ENCODE data around the gene PHC2. TPM values are rescaled to one million over a fixed set of nuclear protein-coding genes. Genes with fewer than 3 reads are reported as not detected.

PHC2 gene
- total RNA-seq, 4 donors from 2014 or later: 70.2 to 114 (median 77.2) TPM

DNA sequence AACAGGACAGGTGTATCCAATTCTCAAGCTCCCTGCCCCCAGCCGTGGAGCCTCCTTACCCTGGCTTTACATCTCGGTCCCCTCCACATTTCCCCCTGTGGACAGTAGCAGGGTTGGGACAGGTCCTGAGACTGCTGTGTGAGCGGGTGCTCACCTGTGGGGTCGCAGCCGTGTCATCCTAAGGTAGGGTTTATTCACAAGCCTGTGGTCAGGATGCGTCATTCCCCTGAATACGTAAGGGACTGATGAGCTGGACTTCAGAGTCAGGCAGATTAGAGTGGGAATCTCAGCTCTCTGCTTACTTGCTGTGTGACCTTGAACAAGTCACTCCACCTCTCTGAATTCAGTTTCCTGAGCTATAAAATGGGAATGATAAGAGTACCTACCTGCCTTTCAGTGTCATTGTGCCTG is 156.9 kb downstream of the PHC2 start:
- 79 to 84% methylated on average over 7 of the region's 7 CpGs for WGBS, 2 donors
- no peak overlapping the region for H3K4me3 ChIP-seq (ENCODE audit: low read depth, poor library complexity, severe bottlenecking)
- intact Hi-C loops (cut with DNase I; ENCODE audit: low total_unique reads): no loop called here
- peak in 1 of 2 donors; percentile 84 for DNase-seq (ENCODE audit: low spot score in 2 of 2)
- TF ChIP-seq POLR2A (IDR thresholded peaks at IDR 0.05) (no peak), CTCF (IDR thresholded peaks at IDR 0.05) (no peak)

MicroRNAs within 50 kb of the gene (microRNA counts, 767-probe panel; counts per million panel counts)
- 0 to 358 counts per million in 2 donors for microRNA hsa-miR-3605-5p

Small RNA genes within 50 kb of the gene (microRNA-seq; reads per million reads assigned to microRNA genes)
- gene MIR3605 (ENCODE audit: borderline number of aligned reads in 1 of 2, borderline replicate concordance in 2 of 2): 35.3 to 45.3 reads per million in 2 donors

Other genes with a start within 250 kb of the PHC2 start
- 10 to 100 TPM; 25.8 to 32.0 (median 29.9) TPM for gene TRIM62, start 249.1 kb downstream of the PHC2 start, total RNA-seq
- gene ZNF362, start 174.6 kb downstream of the PHC2 start, total RNA-seq: 10 to 100 TPM in 3 of 4 donors, 1 to 10 TPM in 1; 7.0 to 24.3 (median 19.9) TPM
- gene A3GALT2, start 110.0 kb downstream of the PHC2 start, total RNA-seq: not detected
- gene ZSCAN20, start 41.5 kb upstream of the PHC2 start, total RNA-seq: 1 to 10 TPM in 3 of 4 donors, under 1 TPM in 1; 0.91 to 3.6 (median 3.0) TPM

Data from lower leg skin (tissue), 4 donors.